Heart right ventricle (tissue), 16 donors: ENCODE results near the gene HMGB1. TPM values are rescaled to one million over a fixed set of nuclear protein-coding genes. Genes with fewer than 3 reads are reported as not detected.
A peak's percentile ranks its signal among the peaks of the same experiment; 100 is the strongest.

Experiments
- ATAC-seq, 8 donors: fragments of 200-7000 bp; cut with Tn5 transposase; one replicate each; pipeline ENCODE4 v1.9.1; 2020; ENCODE audit warnings: mild to moderate bottlenecking in 8 of 8, moderate library complexity in 8 of 8, moderate number of reproducible peaks in 1 of 8
- DNase-seq, 2 donors: peaks; one replicate each; pipeline ENCODE4 v3.0.0-alpha.2; 2020
- H3K27ac ChIP-seq, 10 donors: fragments of 200-600 bp; sonication (generic) in 2 of 10; one replicate each; pipeline versions ENCODE4 v1.5.0 to v1.8.0; 2020 to 2022; ENCODE audit warnings: mild to moderate bottlenecking in 3 of 10
- H3K27me3 ChIP-seq, 7 donors: fragments of 200-600 bp; one replicate each; pipeline ENCODE4 v1.8.0; 2021 to 2022; ENCODE audit warnings: mild to moderate bottlenecking in 2 of 7
- H3K36me3 ChIP-seq, 9 donors: fragments of 200-600 bp; sonication (generic) in 1 of 9; one replicate each; pipeline versions ENCODE4 v1.5.0 to v1.8.0; 2020 to 2022; ENCODE audit warnings: mild to moderate bottlenecking in 2 of 9
- H3K4me1 ChIP-seq, 9 donors: fragments of 200-600 bp; sonication (generic) in 1 of 9; one replicate each; pipeline versions ENCODE4 v1.5.0 to v1.8.0; 2020 to 2022; ENCODE audit warnings: mild to moderate bottlenecking in 4 of 9
- H3K4me3 ChIP-seq, 10 donors: fragments of 200-600 bp; sonication (generic) in 2 of 10; one replicate each; pipeline versions ENCODE4 v1.5.0 to v1.8.0; 2020 to 2022; ENCODE audit warnings: mild to moderate bottlenecking in 7 of 10, moderate library complexity in 2 of 10
- H3K9me3 ChIP-seq, 11 donors: fragments of 200-600 bp in 10 of 11; sonication (generic) in 2 of 11; one replicate each; pipeline versions ENCODE4 v1.5.0 to v1.8.0; 2013 to 2022; ENCODE audit warnings: mild to moderate bottlenecking in 2 of 11, control low read depth in 1 of 11, moderate library complexity in 1 of 11
- WGBS, 2 donors: extraction: QIAGEN DNeasy Blood & Tissue Kit; methylation state at CpG; one replicate each; pipeline ENCODE4 v1.1.7; 2013; ENCODE audit warnings: inconsistent platforms in 1 of 2; 5-methylcytosine and 5-hydroxymethylcytosine counted together
- intact Hi-C, 10 donors: fragments of 100-400 bp; cut with DNase I; formaldehyde crosslinking; loops; one replicate each; pipeline versions ENCODE4 v1.11.1 to v1.14.2; 2022
- polyA plus RNA-seq, 2 donors: library from polyadenylated mRNA; stranded (reverse); fragments of 200-250 nt; gene quantifications; one replicate each; pipeline ENCODE4 v1.2.3, GENCODE V29; 2013
- total RNA-seq, 10 donors: library from RNA; stranded (reverse); fragmentation: NEBNext Ultra II Directional in 3 of 10; extraction: Animal tissue kit (Norgen Biotek cat#: 25700) in 3 of 10; gene quantifications; one replicate each; pipeline versions ENCODE4 v1.2.1 to v1.2.4, GENCODE V29; 2021 to 2023
- TF ChIP-seq, protein P1 (sequence below), 9 donors: fragments of 200-600 bp; sonication (generic) in 2 of 9; IDR thresholded peaks; one replicate each; pipeline versions ENCODE4 v1.5.0 to v1.8.0; 2021 to 2022; ENCODE audit warnings: antibody characterized with exemption in 9 of 9, mild to moderate bottlenecking in 5 of 9, moderate library complexity in 1 of 9
- donor health status: Arrhythmogenic right ventricular cardiomyopathy.
- donor health status: ischemic (EF 13 %, LVEDD 7.1; RV severe dilation, severe dysfunction).
- donor health status: healthy with polysubstance abuse.
- donor health status: DM: no; HTN: yes; CAD: no.
- donor health status: DM: no; HTN: no; CAD: no.
- donor health status: ischemic (EF 25% LVEDD 6.9; RV normal size, moderate dysfunction).
- donor health status: ischemic (EF 25% LVEDD 5.7; RV mildly dilated, moderate dysfunction).
- donor health status: healthy.
- donor health status: DM: yes; HTN: yes; CAD: no.
- donor health status: Ischemic cardiomyopathy.
- donor health status: ischemic (EF 35%, LVEDD 5.7; RV mildly dilated, moderate dysfunction).
- donor health status: nonischemic (EF 11% LVEDD 7.7; RV severe dilation, severe dysfunction).
- donor health status: DM: yes; HTN: yes; CAD: no.
- donor health status: PGD.
- donor health status: ischemic (EF 29% LVEDD 5.4; RV normal size, mild dysfunction).
- donor health status: nonischemic (EF 23%, LVEDD 6.1; RV moderate dilation, normal function).

Gene HMGB1
- total and polyA plus RNA-seq, 12 donors, result 142 to 294 (median 164) TPM

DNA sequence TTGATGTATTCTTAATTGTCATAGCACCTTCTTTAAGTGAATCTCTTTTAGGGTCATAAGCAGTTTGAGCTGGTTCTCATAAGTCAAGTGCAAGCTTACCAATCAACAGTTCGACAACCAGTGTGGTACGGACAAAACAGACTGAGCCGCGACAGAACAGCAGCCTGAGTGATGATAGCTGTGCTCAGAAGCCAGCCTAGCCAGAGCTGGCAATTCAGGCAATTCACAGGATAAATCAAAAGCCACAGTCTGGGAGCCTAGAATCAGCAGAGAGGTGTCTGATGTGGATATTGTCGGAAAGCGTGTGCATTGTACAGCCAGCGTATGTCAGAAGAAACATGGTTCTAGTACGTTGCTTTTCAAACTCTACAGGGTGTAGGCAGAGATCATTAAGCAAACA, 28.6 kb downstream of the HMGB1 start:
- intact Hi-C loops, result no loop called here
- Histone ChIP-seq H3K36me3 (no peaks in the 10 kb centered on the region), H3K4me1 (no peaks in the 10 kb centered on the region), H3K27me3 (peaks cover 0 to 7% (median 0%) of the 10 kb centered on the region in 7 donors), H3K9me3 (no peaks in the 10 kb centered on the region), H3K27ac (no peak overlapping the region), H3K4me3 (no peak overlapping the region)
- TF ChIP-seq, protein P1, sequence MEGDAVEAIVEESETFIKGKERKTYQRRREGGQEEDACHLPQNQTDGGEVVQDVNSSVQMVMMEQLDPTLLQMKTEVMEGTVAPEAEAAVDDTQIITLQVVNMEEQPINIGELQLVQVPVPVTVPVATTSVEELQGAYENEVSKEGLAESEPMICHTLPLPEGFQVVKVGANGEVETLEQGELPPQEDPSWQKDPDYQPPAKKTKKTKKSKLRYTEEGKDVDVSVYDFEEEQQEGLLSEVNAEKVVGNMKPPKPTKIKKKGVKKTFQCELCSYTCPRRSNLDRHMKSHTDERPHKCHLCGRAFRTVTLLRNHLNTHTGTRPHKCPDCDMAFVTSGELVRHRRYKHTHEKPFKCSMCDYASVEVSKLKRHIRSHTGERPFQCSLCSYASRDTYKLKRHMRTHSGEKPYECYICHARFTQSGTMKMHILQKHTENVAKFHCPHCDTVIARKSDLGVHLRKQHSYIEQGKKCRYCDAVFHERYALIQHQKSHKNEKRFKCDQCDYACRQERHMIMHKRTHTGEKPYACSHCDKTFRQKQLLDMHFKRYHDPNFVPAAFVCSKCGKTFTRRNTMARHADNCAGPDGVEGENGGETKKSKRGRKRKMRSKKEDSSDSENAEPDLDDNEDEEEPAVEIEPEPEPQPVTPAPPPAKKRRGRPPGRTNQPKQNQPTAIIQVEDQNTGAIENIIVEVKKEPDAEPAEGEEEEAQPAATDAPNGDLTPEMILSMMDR (IDR thresholded peaks at IDR 0.05), result no peak
- WGBS, 2 donors, result 78 to 89% methylated on average over 8 of the region's 8 CpGs
- no peak for ATAC-seq
- DNase-seq, result no peak

DNA sequence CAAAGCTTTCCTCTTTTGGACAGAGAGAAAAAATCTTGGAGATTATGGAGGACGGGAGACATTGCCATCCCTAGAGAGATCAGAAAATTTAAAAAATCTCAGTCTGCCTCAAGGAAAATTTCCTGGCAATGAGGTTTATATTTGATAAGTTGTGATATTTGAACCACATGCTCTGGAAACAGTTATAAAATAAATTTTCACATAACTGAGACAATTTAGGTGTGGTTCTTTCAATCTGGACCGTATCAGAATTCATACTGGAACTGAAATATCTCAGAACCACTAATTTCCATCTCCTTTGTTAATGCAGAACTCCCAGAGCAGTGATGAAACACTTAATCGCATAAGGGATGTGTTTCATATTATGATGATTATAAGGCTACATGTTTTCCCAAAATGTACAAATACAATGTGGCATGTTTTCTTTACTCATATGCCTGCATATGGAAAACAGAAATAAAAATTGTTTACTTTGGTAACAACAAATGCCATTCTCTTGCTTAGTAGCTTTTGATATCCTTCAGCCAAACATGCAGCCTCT, 29.8 kb downstream of the HMGB1 start:
- Histone ChIP-seq H3K27ac (no peak overlapping the region), H3K4me1 (peaks cover 0 to 9% (median 0%) of the 10 kb centered on the region in 9 donors), H3K36me3 (no peaks in the 10 kb centered on the region), H3K27me3 (peaks cover 0 to 7% (median 0%) of the 10 kb centered on the region in 7 donors), H3K9me3 (no peaks in the 10 kb centered on the region), H3K4me3 (no peak overlapping the region)
- DNase-seq, result no peak
- TF ChIP-seq, protein P1 (IDR thresholded peaks at IDR 0.05), result no peak
- WGBS, 2 donors, result 67 to 73% methylated on average over 3 of the region's 3 CpGs
- intact Hi-C loops, result no loop called here
- ATAC-seq, result no peak

DNA sequence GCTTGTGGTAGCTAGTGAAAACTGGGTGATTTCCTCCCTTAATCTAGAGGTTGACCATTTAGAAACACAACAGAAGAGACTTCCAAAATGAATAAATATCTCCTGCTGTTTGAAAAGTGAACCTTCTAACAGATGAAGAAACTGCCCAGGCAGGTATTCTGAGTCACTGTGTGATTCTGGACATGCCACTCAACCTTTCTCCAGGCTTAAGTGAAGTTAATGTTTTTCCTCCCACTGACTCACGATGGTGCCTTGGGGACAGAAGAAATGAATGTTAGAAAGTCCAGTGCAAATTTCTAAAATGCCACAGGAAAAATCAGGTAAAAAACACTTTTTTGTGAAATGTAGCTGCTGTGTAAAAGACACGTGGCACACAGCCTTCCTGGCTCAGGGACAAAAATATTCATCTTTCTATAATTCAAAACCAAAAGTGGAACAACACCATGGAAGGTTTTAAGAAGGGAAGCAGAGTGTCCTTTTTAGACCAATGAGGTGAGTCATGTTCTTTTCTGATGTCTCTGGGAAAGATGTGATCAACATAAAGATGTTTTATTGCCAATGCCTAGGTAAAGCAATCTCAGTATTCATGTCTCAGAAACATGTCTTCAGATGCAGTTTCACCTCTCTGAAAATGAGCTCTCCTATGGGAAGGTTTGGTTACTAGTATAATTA, 34.3 kb downstream of the HMGB1 start:
- Histone ChIP-seq H3K36me3 (no peaks in the 10 kb centered on the region), H3K27ac (no peak overlapping the region), H3K4me1 (peaks cover 0 to 23% (median 0%) of the 10 kb centered on the region in 9 donors), H3K9me3 (no peaks in the 10 kb centered on the region), H3K27me3 (peaks cover 0 to 4% (median 0%) of the 10 kb centered on the region in 7 donors), H3K4me3 (no peak overlapping the region)
- no peak for DNase-seq
- ATAC-seq, result no peak
- TF ChIP-seq, protein P1 (IDR thresholded peaks at IDR 0.05), result no peak
- 72 to 81% methylated on average over 2 of the region's 2 CpGs for WGBS, 2 donors
- intact Hi-C loops, result no loop called here

DNA sequence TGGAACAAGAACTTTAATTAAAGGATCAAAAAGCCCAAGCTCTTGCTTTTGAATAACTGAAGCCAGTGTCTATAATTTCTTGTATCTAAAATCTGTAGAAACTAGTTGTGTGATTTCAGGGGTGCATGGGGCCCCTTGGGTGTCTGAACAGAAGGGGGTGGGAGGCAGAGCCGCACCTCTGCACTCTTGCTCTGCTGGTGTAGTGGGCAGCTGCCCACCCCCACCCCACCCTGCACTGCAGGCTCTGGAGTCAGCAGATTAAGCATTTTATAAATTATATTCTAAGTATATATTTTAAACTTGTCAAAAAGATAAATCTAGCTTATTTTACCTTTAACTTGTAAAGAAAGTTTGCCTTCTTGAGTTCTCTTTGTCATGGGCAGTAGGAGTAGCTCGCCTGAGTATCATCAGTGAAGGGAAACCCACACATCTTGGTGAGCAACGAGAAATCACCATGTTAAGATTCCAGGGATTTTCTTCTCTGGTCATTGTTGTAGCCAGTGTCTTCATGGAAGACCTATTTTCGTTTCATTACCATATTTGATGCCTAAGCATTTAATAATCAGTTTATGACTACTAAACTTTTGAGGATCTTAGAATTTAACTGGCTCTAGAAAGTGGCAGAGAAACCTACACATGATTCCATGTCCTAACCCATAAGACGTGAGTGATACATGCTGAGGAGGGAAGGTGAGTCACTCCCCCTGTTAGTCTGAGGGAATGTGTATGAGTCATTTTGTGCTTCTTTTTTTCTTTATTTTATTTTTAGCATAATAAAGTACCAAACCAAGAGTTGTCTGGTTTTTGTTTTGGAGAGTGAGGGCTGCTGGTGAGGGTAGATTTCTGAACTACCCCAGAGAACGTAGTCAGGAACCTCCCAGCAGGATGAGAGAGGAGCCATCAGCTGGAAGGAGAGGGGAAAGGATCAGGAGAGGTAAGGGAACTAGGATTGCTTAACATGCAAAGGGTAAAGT, 35.7 kb downstream of the HMGB1 start:
- intact Hi-C loops, result no loop called here
- Histone ChIP-seq H3K27me3 (peaks cover 0 to 4% (median 0%) of the 10 kb centered on the region in 7 donors), H3K4me3 (no peak overlapping the region), H3K4me1 (peaks cover 0 to 23% (median 0%) of the 10 kb centered on the region in 9 donors), H3K9me3 (no peaks in the 10 kb centered on the region), H3K27ac (no peak overlapping the region), H3K36me3 (no peaks in the 10 kb centered on the region)
- ATAC-seq (peak in 1 of 8 donors; percentile 74), DNase-seq (no peak)
- 64% methylated on average over 6 of the region's 6 CpGs for WGBS, 2 donors
- TF ChIP-seq, protein P1 (IDR thresholded peaks at IDR 0.05), result no peak
